H54 (cell line): ENCODE measurements around the gene TBCEL.
"Not testable (repeated sequence)": the region's sequence is repeated elsewhere in the genome, so short reads cannot be mapped to it uniquely, and the experiment has no call there.

Source experiments
- DNase-seq: peaks from one replicate; pipeline ENCODE4 v3.0.0; 2011; ENCODE audit warnings: low spot score, mixed read lengths; ENCODE audit not compliant: insufficient read length
- FAIRE-seq: peaks from 3 replicates; lab custom pipeline; 2011; peaks lifted over from hg19 to GRCh38; lab: Jason Lieb, UNC
- POLR2A ChIP-seq: IDR thresholded peaks from 2 replicates; pipeline ENCODE4 v1.6.1; 2011; ENCODE audit warnings: low read depth, mild to moderate bottlenecking, low read length

The TBCEL gene

DNA sequence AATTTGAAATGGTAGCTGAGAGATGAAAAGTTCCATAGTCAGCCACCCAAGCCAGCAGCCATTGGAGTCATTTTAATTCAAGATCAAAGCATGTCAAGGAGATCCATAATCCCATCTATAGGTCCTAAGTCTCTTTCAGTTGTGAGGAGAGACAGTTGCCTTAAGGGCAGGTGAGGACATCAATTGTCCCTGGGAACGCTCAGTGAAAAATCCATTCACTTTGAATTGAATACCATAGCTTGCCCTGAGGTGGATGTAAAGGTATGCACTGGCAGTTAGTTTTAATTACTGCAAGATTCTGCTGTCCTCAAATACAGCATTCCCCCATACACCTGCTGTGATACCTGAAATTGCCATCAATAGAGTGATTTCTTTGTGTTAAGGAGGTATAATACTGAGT lies 25.3 kb upstream of the TBCEL start:
- no peak for TF ChIP-seq POLR2A
- no peak for DNase-seq
- FAIRE-seq: no peak

GRCh38 chr11:121004206-121004840 lies 19.6 kb upstream of the TBCEL start:
- DNase-seq (no peak), FAIRE-seq (no peak)
- no peak for TF ChIP-seq POLR2A

DNA sequence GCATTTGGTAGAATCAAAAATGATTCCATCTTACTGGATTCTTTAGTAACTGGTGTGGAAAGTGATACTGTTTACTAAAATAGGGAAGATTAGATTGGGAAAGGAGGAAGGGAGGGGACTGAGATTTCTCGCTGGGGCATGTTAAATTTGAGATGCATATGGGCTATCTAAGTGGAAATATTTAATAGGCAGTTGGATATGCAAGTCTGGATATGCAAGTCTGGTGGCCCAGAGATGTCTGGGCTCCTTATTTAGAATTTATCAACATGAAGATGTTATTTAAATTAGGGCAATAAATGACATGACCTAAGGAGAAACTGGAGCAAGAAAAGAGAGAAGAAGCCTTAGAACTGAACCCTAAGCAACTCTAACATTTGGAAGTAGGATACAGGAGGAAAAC lies 17.0 kb upstream of the TBCEL start:
- DNase-seq (no peak), FAIRE-seq (no peak)
- no peak for TF ChIP-seq POLR2A

GRCh38 chr11:121008551-121008950 lies 15.4 kb upstream of the TBCEL start:
- TF ChIP-seq POLR2A: no peak
- FAIRE-seq: no peak
- DNase-seq: no peak

- FAIRE-seq: no peak
- no peak for DNase-seq
- no peak for TF ChIP-seq POLR2A
Measured at GRCh38 chr11:121012091-121012490, 11.8 kb upstream of the TBCEL start.

DNA sequence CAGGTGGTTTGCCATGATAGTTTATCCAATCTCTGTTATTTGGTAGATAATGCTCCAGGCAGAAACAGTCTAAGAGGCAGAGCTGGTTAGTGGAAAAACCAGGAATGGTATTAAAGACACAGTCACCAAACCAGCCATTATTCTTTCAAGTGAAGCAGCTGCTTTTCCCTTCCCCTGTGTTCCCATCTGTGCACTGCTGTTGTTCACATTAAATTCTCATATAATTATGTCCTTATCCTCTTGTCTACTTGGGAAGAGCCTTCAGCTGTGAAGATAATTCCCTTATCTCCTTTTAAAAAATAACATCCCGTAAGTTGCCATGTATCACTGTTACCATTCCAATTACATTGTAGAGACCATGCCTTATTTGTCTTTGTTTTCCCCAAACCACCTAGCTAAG lies 5.2 kb upstream of the TBCEL start:
- FAIRE-seq: no peak
- DNase-seq: no peak

GRCh38 chr11:121021718-121022117 lies 2.2 kb upstream of the TBCEL start:
- FAIRE-seq: not testable (repeated sequence)

More for the DNA sequence above, 5.2 kb upstream of the TBCEL start:
- no peak for TF ChIP-seq POLR2A

GRCh38 chr11:121024989-121025388 lies 1.1 kb downstream of the TBCEL start:
- FAIRE-seq: no peak
- DNase-seq: no peak
- TF ChIP-seq POLR2A: no peak

More at GRCh38 chr11:121021718-121022117, 2.2 kb upstream of the TBCEL start:
- not testable (repeated sequence) for DNase-seq

- DNase-seq (no peak), FAIRE-seq (no peak)
- no peak for TF ChIP-seq POLR2A
Measured at GRCh38 chr11:121029153-121029552, 5.3 kb downstream of the TBCEL start.

DNA sequence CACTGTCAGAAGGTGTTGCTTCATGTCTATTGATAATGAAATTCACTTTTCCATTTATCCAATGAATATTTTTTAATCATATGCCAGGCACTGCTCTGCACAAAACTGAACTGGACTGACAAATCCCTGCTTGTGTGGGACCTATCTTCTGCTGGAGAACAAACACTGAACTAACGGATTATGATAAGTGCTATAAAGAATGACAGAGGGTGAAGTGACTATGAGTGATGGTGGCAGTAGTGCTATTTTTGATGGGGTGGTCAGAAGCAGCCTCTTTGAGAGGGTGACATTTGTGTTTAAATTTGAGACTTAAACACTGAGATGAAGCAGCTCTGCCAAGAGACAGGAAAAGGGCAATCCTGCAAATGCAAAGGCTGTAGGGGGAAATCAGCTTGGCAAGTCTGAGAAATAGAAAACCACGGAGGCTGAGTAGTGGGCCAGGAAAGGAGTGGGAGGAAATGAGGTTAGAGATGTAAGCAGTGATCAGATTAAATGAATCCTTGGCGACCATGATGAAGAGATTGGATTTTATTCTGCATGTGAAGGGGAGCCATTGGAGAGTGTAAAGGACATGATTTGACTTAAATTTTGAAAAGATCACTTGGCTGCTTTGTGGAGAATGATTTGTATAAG lies 6.0 kb downstream of the TBCEL start:
- TF ChIP-seq POLR2A: no peak
- FAIRE-seq: no peak
- no peak for DNase-seq

DNA sequence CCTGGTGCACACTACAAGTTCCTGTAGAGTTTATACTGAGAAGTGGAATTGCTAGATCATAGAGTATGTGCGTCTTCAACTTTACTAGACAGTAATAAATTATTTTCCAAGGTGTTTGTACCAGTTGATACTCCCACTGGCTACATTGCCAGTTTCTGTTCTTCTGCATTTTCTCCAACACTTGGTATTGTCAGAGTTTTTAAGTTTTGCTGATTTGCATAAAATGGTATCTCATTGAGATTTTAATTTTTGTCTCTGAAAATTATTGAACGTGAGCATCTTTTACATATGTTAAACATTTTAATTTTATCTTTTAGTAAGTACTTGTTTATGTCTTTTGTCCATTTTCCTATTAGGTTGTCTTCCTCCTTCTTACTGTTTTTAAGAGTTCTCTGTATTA lies 7.3 kb downstream of the TBCEL start:
- no peak for DNase-seq
- TF ChIP-seq POLR2A: no peak
- FAIRE-seq: no peak

GRCh38 chr11:121031648-121032047 lies 7.7 kb downstream of the TBCEL start:
- not testable (repeated sequence) for DNase-seq, FAIRE-seq

- TF ChIP-seq POLR2A: no peak
- no peak for FAIRE-seq
Measured at GRCh38 chr11:121032546-121032945, 8.6 kb downstream of the TBCEL start.

GRCh38 chr11:121033635-121034034 lies 9.7 kb downstream of the TBCEL start:
- FAIRE-seq: no peak
- no peak for TF ChIP-seq POLR2A
- no peak for DNase-seq

More at GRCh38 chr11:121032546-121032945, 8.6 kb downstream of the TBCEL start:
- no peak for DNase-seq

- DNase-seq (no peak), FAIRE-seq (no peak)
- TF ChIP-seq POLR2A: no peak
Measured at GRCh38 chr11:121035169-121035755, 11.4 kb downstream of the TBCEL start.
